SK-N-SH (cell line): Measurements from ENCODE around the gene ZFYVE21. TPM values are rescaled to one million over a fixed set of nuclear protein-coding genes. Genes with fewer than 3 reads are reported as not detected.

Experiments
- CTCF ChIA-PET: fragments of 300-600, 350-600 bp; formaldehyde crosslinking; extraction: SDS; loops from one replicate; lab custom pipeline; 2021; lab: Yijun Ruan, JAX
- POLR2A ChIA-PET: fragments of 350-600 bp; sonication (Branson Sonifier 250); formaldehyde crosslinking; extraction: SDS; loops from one replicate; lab custom pipeline; 2020; ENCODE audit warnings: antibody characterized with exemption, inconsistent platforms; lab: Yijun Ruan, JAX
- DNase-seq: peaks from one replicate; pipeline ENCODE4 v3.0.0; 2012
- H2AFZ ChIP-seq: fragments of 200-600 bp; sonication (generic); 2 replicates; pipeline ENCODE4 v1.8.1; 2016; ENCODE audit warnings: antibody characterized with exemption, mild to moderate bottlenecking, low read depth
- H3F3A ChIP-seq: fragments of 200-600 bp; sonication (generic); replicated peaks from 2 replicates; pipeline ENCODE3; 2016; ENCODE audit warnings: antibody characterized with exemption, mild to moderate bottlenecking; ENCODE audit not compliant: insufficient read depth
- H3K27ac ChIP-seq, 2 experiments: fragments of 200-500 bp in 1 of 2; fragments of 200-600 bp in 1 of 2; sonication (Bioruptor generic) in 1 of 2; sonication (generic), shearing (Covaris generic) in 1 of 2; 2 replicates each; pipeline versions ENCODE4 v1.5.1 to v1.6.1; 2014 to 2016; ENCODE audit warnings: low read depth in 2 of 2, inconsistent platforms in 1 of 2, low read length in 1 of 2, mild to moderate bottlenecking in 1 of 2, mixed read lengths in 1 of 2
- H3K27me3 ChIP-seq: fragments of 200-600 bp; sonication (generic), shearing (Covaris generic); 2 replicates; pipeline ENCODE4 v1.6.1; 2016; ENCODE audit warnings: mixed run types; ENCODE audit not compliant: insufficient read depth
- H3K36me3 ChIP-seq, 2 experiments: fragments of 200-500 bp in 1 of 2; fragments of 200-600 bp in 1 of 2; sonication (Bioruptor generic) in 1 of 2; sonication (generic) in 1 of 2; replicated peaks in 1 of 2; 2 replicates each; pipeline versions ENCODE3 to v1.5.1; 2014 to 2016; ENCODE audit warnings: low read length in 1 of 2, mild to moderate bottlenecking in 1 of 2; ENCODE audit not compliant: insufficient read depth in 2 of 2, control insufficient read depth in 1 of 2
- H3K4me1 ChIP-seq, 2 experiments: fragments of 200-500 bp in 1 of 2; fragments of 200-600 bp in 1 of 2; sonication (Bioruptor generic) in 1 of 2; sonication (generic), shearing (Covaris generic) in 1 of 2; 2 replicates each; pipeline versions ENCODE4 v1.5.1 to v1.6.1; 2014 to 2016; ENCODE audit warnings: low read depth in 1 of 2, low read length in 1 of 2, mixed run types in 1 of 2; ENCODE audit not compliant: insufficient read depth in 2 of 2, control insufficient read depth in 1 of 2
- H3K4me2 ChIP-seq: fragments of 200-600 bp; sonication (generic), shearing (Covaris generic); 2 replicates; pipeline ENCODE4 v1.6.1; 2017; ENCODE audit warnings: mixed run types
- H3K4me3 ChIP-seq, 2 experiments: fragments of 200-500 bp in 1 of 2; fragments of 200-600 bp in 1 of 2; sonication (Bioruptor generic) in 1 of 2; sonication (generic), shearing (Covaris generic) in 1 of 2; 2 replicates each; pipeline versions ENCODE4 v1.5.1 to v1.8.1; 2014 to 2016; ENCODE audit warnings: low read depth in 2 of 2, inconsistent platforms in 1 of 2, low read length in 1 of 2, mild to moderate bottlenecking in 1 of 2, mixed read lengths in 1 of 2, moderate library complexity in 1 of 2
- H3K79me2 ChIP-seq: fragments of 200-600 bp; sonication (generic); 2 replicates; pipeline ENCODE4 v1.8.1; 2017; ENCODE audit warnings: mild to moderate bottlenecking; ENCODE audit not compliant: insufficient read depth
- H3K9ac ChIP-seq: fragments of 200-600 bp; sonication (generic); 2 replicates; pipeline ENCODE4 v1.6.1; 2017; ENCODE audit warnings: mixed run types
- H3K9me2 ChIP-seq: fragments of 200-600 bp; sonication (generic); 2 replicates; pipeline ENCODE4 v1.6.1; 2017; ENCODE audit warnings: mixed run types
- H3K9me3 ChIP-seq: fragments of 200-600 bp; sonication (generic); 2 replicates; pipeline ENCODE4 v1.6.1; 2017; ENCODE audit warnings: mixed run types, mild to moderate bottlenecking, moderate library complexity
- H4K20me1 ChIP-seq: fragments of 200-600 bp; sonication (generic); 2 replicates; pipeline ENCODE4 v1.6.1; 2017; ENCODE audit warnings: mild to moderate bottlenecking, mixed run types; ENCODE audit not compliant: insufficient read depth
- IRF3 ChIP-seq: fragments of 150-350 bp; IDR thresholded peaks from 2 replicates; pipeline ENCODE4 v1.6.1; 2016; ENCODE audit warnings: mild to moderate bottlenecking, low read depth, low read length
- NRF1 ChIP-seq: IDR thresholded peaks from 2 replicates; pipeline ENCODE4 v1.6.1; 2012; ENCODE audit warnings: low read depth, mild to moderate bottlenecking, low read length
- REST ChIP-seq: IDR thresholded peaks from 2 replicates; pipeline ENCODE4 v1.6.1; 2012; ENCODE audit warnings: mild to moderate bottlenecking, low read depth, low read length, moderate library complexity
- ZBTB33 ChIP-seq: IDR thresholded peaks from 2 replicates; pipeline ENCODE4 v1.4.0; 2012; ENCODE audit warnings: low read depth, borderline replicate concordance
- WGBS: methylation state at CpG from one replicate; pipeline ENCODE4 v1.1.6; 2017; ENCODE audit warnings: low lambda C conversion rate; 5-methylcytosine and 5-hydroxymethylcytosine counted together
- polyA plus RNA-seq, 3 experiments: library from polyadenylated mRNA; depleted of rRNA; stranded (reverse); fragments of >200 nt; gene quantifications; 2 replicates each; pipeline ENCODE4 v1.2.3, GENCODE V29; 2012

ZFYVE21 gene
- polyA plus RNA-seq, 1 of the 3 experiments (the other 2 are of a cell fraction): 82.1 TPM

GRCh38 chr14:103699901-103700752, 15.5 kb upstream of the ZFYVE21 start:
- Histone ChIP-seq H3K79me2 (peaks cover 20% of the 10 kb centered on the region; the same call in 1 of the 2 replicates), H3F3A (peaks cover 2% of the 10 kb centered on the region), H3K9me2 (no peaks in the 10 kb centered on the region), H3K9me3 (no peaks in the 10 kb centered on the region), H3K27me3 (no peaks in the 10 kb centered on the region), H3K9ac (no peak overlapping the region), H3K4me3 (no peak overlapping the region), H3K4me2 (no peak overlapping the region), H3K27ac (peak overlapping the region in 1 of 2 experiments; percentile 56; a peak in 1 of 4 replicates)
- CTCF ChIA-PET: no interaction called here
- WGBS: 86% methylated on average over 18 of the region's 25 CpGs
- TF ChIP-seq NRF1: no peak
- TF ChIP-seq, all 33 proteins: peak for 0
- POLR2A ChIA-PET: no interaction called here
- no peak overlapping the region for H2AFZ ChIP-seq
- DNase-seq: no peak
- H3K36me3 ChIP-seq: peaks cover 7 to 70% of the 10 kb centered on the region in 2 experiments
- peaks cover 0 to 44% of the 10 kb centered on the region in 2 experiments; a peak in 1 of 4 replicates for H3K4me1 ChIP-seq
- H4K20me1 ChIP-seq: peaks cover 11% of the 10 kb centered on the region

- CTCF ChIA-PET: no interaction called here
- Histone ChIP-seq H3K9ac (no peak overlapping the region), H3K27ac (no peak overlapping the region; a peak in 1 of 4 replicates), H3K36me3 (peaks cover 7 to 78% of the 10 kb centered on the region in 2 experiments), H3K4me3 (no peak overlapping the region), H2AFZ (no peak overlapping the region), H3K79me2 (peaks cover 15% of the 10 kb centered on the region; the same call in 1 of the 2 replicates), H3K4me2 (no peak overlapping the region), H3K4me1 (peaks cover 0 to 36% of the 10 kb centered on the region in 2 experiments; a peak in 1 of 4 replicates), H3K9me2 (no peaks in the 10 kb centered on the region), H3K27me3 (no peaks in the 10 kb centered on the region), H3F3A (peaks cover 2% of the 10 kb centered on the region), H4K20me1 (peaks cover 8% of the 10 kb centered on the region; the same call in 1 of the 2 replicates), H3K9me3 (no peaks in the 10 kb centered on the region)
- WGBS: 93% methylated on average over 5 of the region's 21 CpGs
- no peak for TF ChIP-seq IRF3
- TF ChIP-seq ZBTB33: no peak
- no peak for TF ChIP-seq REST
- POLR2A ChIA-PET: interaction anchor here (0.5 to 1.2 kb wide), 2 partner anchors 12 to 366 kb away, joined by 3 to 4 read pairs; no protein-coding TSS in a partner anchor
- no peak for DNase-seq
Observed at GRCh38 chr14:103700753-103701490, 14.7 kb upstream of the ZFYVE21 start.
